Activated T-cell treated with anti-CD3 and anti-CD28 coated beads for 24 hours (primary cell): ENCODE measurements around the gene SLC12A7.
"Not testable (repeated sequence)": the region's sequence is repeated elsewhere in the genome, so short reads cannot be mapped to it uniquely, and the experiment has no call there.

ENCODE experiments used
- DNase-seq: peaks from one replicate; pipeline ENCODE4 v3.0.0-alpha.2; 2020; ENCODE audit warnings: low read depth

SLC12A7 gene

DNA sequence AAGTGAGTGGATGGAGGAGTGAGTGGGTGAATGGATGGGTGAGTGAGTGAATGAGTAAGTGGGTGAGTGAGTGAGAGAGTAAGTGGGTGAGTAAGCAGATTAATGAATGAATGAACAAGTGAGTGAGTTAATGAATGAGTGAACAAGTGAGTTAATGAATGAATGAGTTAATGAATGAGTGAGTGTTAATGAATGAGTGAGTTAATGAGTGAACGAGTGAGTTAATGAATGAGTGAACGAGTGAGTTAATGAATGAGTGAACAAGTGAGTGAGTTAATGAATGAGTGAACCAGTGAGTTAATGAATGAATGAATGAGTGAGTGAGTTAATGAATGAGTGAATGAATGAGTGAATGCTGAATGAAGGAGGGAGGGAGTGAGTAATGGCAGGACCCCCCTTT is 76.9 kb downstream of the SLC12A7 start:
- DNase-seq: no peak

DNA sequence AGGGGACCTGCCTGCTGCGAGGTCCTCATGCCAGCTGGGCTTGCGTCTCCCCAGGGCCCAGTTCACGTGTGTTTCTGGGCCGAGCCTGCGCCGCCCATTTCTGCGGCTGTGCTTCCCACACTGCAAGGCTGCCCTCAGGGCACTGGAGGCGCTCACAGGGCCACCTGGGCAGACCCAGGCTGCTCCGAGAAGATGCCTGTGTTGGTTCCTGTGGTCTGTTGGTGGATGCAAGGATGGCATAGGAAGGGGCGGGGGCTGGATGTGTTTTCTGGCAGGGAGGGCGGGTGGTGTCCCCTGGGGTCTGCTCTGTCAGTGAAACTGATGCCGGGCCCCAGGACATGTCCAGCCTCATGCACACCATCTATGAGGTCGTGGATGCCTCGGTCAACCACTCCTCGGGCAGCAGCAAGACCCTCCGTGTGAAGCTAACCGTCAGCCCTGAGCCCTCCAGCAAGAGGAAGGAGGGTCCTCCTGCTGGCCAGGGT is 77.4 kb downstream of the SLC12A7 start:
- no peak for DNase-seq

GRCh38 chr5:1033606-1034420 is 78.0 kb downstream of the SLC12A7 start:
- no peak for DNase-seq

GRCh38 chr5:1033178-1033577 is 78.7 kb downstream of the SLC12A7 start:
- DNase-seq: no peak

DNA sequence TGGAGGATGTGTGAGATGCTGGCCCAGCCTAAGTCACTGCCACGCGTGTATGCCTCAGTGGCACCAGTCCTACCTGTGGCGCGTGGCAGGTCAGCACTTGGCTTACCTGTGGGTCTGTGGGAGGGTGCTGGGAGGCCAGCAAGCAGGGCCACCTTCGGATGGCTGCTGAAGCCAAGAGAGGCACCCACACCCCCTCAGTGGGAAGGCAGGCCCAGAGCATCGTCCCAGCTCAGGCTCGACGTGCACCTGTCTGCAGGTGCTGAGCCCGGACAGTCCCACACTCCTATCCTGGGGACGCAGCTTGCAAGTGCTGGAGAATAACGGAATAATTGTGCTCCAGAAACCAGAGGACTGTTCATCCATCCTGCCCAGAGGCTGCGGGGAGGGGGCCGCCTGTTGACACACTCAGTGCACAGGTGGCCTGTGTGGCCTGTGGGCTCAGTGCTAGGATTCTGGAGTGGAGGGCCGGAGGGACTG is 79.3 kb downstream of the SLC12A7 start:
- DNase-seq: no peak

DNA sequence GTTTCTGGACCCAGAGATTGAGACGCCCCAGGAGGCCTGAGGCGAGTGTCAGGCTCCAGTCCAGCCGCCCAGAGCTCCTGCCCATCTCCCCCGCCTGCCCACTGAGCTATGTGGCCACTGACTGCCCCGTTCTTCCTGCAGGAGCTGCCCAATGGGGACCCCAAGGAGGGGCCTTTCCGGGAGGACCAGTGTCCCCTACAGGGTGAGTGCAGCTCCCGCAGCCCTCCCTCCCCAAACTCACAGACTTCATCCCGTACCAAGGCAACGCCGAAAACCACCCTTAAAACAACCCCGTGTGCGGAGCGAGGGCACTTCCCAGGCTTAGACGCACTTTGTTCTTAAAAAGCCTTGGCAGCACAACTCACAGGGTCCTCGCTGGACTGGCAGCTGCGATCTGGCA is 79.9 kb downstream of the SLC12A7 start:
- no peak for DNase-seq

- no peak for DNase-seq
Measured at GRCh38 chr5:1031306-1031959, 80.4 kb downstream of the SLC12A7 start.

GRCh38 chr5:1030801-1031271 is 81.0 kb downstream of the SLC12A7 start:
- no peak for DNase-seq

DNA sequence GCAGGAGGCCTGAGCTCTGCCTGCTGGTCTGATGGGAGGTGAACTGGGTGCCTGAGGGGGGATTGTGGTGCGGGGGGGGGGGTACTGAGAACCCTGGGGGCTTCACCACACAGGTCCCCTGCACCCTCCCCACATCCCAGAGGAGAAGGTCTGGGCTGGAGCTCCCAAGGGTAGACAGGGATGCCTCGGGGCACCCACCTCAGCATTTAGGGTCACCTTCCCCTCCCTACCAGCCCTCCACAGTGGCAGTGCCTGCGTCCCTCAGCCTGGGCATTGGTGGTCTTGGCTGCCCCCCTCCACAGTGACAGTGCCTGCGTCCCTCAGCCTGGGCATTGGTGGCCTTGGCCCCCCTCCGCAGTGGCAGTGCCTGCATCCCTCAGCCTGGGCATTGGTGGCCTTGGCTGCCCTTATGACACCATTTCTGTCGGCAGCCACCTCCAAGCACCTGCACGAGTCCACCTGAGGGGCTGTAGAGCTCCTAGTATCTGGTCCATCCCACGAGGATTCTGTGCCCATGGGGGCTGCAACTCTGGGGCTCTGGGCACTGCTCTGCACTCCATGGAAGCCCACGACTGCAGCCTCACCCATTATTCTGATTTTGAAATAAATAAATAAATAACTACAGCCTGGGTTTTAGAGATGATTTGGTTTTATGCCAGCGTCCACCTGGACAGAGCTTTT is 81.8 kb downstream of the SLC12A7 start:
- no peak for DNase-seq

DNA sequence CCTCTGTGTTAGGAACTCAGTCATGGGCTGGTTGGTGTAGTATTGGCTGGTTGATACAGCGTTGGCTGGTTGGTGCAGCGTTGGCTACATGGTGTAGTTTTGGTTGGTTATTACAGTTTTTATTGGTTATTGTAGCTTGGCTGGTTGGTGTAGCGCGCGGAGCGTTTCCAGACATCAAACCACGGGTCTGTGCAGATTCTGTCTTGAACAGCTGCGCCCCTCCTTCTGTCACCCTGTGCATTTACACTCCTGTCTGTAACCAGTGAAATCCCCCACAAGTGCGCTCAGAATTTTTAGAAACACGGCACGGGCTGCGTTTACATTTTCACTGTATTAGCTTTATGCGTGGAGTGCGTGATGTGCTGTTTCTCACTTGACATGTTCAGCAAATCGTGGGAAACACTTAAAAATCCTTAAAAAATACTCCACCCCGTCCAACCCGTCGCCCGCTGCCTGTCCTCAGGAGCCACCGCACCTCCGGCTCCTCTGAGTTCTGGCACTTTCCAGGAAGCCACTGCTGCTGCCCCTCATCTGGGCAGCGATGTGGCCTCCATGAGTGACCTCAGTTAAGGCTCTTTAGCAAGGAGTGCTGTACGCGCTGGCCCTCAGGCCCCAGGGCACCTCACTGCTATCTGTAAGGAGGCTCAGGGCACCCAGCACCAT is 82.5 kb downstream of the SLC12A7 start:
- no peak for DNase-seq

- DNase-seq: no peak
Measured at GRCh38 chr5:1028481-1029281, 83.2 kb downstream of the SLC12A7 start.

- DNase-seq: no peak
Measured at GRCh38 chr5:1027631-1028441, 84.0 kb downstream of the SLC12A7 start.

GRCh38 chr5:1026700-1027621 is 84.9 kb downstream of the SLC12A7 start:
- DNase-seq: no peak

GRCh38 chr5:1021969-1022336 is 89.9 kb downstream of the SLC12A7 start:
- DNase-seq: not testable (repeated sequence)

DNA sequence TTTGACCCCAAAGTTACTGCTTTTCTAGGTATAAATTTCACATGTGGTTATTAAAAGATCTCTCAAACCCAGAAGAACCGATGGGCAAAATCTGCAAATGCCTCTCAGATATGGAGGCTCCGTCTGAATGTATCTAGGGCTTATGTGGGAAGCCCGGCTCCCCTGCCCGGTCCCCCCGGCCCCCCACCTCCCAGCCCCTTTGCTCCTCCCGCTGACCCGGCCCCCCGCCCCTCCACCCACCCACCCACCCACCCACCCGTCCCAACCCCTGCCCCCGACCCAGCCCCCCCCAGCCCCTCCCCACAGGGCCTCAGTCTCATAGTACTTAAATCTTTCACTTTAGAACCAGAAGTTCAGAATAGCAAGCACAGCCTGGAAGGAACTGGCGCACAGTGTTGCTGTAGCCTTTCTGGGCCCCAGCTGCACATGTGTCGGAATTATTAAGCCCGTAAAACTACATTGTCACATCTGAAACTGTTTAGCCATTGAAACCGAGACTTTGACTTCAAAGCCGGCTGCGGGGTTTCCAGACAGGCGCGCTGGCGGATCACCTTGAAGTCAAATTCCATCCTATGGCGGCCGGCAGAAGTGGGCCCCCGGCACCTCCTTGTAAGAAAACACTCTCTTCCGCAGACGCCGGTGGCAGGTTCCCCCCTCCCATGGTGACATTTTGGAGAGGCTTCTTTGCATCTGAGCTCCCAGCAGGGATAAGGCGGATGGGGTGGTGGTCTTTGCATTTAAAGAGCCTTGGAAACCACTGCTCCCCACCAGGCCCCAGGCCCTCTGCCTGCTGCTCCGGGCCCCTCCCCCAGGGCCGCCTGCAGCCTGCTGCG is 90.5 kb downstream of the SLC12A7 start:
- DNase-seq: no peak

DNA sequence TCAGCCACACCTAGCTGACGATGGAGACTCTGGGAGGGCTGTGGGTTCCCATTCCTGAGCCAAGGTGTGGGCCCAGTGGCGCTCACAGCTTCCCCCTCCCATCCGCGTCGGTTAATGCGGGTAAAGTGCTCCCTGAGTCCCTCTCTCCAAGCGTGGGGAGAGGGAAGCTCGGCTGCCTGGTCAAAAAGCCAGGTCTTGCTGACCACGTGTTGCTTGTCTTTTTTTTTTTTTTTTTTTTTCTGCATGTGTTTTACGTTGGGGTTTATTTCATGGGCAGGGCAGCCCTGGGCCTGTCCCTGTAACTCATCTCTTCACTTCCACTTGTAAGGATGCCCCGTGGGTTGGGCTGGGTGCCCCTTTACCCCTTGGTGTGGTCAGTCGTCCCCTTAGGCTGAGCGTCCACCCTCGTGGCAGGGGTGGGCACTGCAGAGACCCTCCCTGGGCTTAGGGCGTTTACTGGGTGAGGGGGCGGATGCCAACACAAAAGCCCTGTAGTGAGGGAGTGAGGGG is 91.4 kb downstream of the SLC12A7 start:
- DNase-seq: no peak

GRCh38 chr5:1019001-1019905 is 92.6 kb downstream of the SLC12A7 start:
- DNase-seq: no peak
